Effector CD8-positive, alpha-beta T cell (primary cell): ENCODE results near the gene TM9SF1.
A peak's percentile ranks its signal among the peaks of the same experiment; 100 is the strongest.

Experiments used
- DNase-seq: peaks from one replicate; lab custom pipeline; 2025; lab: John Stamatoyannopoulos, UW

The TM9SF1 gene

DNA sequence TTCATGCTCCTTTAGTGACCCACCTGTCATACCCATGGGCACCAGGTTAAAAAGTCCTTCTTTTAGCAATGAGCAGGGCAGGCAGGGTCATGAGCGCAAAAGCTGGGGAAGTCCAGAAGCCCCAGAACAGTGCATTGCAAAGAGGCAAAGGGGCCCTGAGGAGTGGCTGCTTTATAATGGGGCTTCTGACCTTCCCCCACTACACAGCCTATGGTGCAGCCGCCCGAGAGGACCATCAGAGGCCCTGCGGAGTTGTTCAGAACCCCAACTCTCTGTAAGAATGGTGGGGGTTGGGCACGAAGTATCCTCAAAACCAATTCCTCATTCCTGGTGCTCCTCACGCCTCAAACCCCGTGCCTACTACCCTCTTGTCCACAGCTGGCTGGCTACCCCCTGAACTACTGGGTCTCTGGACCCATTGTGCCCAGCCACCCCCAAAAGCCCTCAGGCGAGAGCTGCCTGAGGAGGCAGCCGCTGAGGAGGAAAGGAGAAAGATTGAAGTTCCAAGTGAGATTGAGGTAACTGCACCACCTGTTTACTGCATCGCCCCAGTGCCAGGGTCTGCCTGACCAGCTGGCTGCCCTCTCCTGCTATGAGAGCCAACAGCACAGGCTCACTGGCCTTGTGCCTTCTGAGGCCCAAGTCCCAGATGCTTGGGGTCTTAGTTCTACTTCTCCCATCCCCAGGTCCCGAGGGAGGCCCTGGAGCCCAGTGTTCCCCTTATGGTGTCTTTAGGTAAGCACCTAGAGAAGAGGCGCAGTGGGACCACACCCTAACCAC, 16.7 kb downstream of the TM9SF1 start:
- DNase-seq: no peak

DNA sequence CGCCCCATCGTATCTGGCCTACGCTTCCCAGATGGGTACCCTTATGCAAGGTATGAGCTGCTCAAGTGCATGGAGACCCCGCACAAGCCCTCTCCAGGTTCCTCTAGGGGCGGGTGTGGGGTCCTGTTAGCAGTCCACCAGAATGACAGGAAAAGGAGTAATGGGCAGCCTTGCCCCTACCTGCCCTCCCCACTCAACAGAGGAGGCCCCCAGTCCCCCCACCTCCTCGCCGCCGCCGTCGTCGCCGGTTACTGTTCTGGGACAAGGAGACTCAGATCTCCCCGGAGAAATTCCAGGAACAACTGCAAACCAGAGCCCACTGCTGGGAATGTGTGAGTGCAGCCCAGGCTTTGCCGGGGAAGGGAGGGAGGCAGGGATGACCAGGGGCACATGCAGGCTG, 17.4 kb downstream of the TM9SF1 start:
- DNase-seq: no peak

GRCh38 chr14:24177041-24177825, 18.0 kb downstream of the TM9SF1 start:
- DNase-seq: no peak

- DNase-seq: no peak
Measured at GRCh38 chr14:24176599-24176998, 18.6 kb downstream of the TM9SF1 start.

DNA sequence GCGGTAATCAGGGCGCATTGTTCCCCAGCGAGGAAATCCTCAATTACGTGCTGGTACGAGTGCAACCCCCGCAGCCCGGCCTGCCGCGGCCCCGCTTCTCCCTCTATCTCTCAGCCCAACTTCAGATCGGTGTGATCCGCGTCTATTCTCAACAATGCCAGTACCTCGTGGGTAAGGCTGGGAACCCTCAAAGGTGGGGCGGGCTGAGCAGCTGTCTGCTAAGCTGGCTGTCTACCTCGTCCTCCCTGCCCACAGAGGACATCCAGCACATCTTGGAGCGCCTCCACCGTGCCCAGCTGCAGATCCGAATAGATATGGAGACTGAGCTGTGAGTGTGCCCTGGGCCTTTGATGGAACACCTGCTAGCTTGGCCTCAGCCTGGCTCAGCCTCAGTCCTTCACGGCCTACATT, 22.4 kb downstream of the TM9SF1 start:
- no peak for DNase-seq

DNA sequence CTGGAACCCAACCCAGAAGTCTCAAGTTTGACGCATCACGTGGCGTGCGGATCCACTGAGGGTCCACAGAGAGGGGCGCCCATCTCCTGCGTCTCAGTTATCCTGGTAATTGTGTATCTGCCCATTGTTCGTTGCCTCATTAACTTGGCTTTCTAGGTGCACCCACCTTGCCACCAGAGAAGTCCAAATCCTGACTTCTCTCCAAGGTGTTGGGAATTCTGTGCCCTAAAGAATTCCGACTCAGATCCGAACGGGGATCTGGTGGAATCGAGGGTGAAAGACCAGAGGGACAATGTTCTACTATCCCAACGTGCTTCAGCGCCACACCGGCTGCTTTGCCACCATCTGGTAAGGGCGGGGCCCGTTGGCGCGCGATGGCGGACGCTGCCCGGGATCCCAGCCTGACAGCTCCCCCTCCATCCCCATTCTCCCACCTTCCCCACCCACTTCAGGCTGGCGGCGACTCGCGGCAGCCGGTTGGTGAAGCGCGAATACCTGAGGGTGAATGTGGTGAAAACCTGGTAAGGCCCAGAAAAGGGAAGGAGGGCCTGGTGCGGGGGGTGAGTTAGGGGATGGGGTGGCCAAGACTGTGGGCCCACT, 22.9 kb downstream of the TM9SF1 start:
- DNase-seq: no peak

DNA sequence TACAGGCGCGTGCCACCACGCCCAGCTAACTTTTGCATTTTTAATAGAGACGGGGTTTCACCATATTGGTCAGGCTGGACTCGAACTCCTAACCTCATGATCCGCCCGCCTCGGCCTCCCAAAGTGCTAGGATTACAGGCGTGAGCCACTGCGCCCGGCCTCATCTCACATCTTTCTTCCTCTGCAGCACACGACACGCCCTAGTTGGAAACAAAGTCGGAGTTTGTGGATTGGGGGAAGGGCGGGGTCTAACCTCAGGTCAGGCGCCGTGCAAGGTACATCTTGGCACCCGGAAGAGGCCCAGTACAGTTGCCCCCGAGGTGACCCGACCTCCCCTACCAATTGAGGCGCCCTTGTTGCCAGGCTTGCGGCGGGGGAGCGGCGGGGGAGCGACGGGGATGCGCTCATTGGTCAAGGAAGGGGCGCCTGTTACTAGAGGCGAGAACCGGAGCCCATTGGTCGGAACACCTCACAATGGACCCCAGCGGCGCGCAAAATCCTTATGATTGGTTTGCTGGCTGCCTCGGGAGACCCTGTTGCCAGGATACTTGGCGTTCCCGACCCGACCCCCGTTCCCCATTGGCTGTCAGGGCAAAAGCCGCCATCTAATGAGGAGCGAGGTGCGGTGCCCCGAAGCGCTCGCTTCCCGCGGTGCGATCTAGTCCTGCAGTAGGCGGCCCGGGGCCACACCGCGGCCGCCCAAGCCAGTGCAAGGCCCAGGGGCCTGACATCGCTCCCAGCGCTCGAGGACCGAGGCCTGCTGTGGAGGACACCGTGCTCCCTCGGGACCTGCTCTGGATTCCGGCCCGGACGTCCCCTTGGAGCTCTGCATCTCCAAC, 23.6 kb downstream of the TM9SF1 start, which contains the start of gene REC8:
REC8 (plus strand) TSS at position 659 of the 839 bp plus-strand sequence. CDS start 473 bp downstream, outside the sequence.
- DNase-seq: peak; percentile 77

DNA sequence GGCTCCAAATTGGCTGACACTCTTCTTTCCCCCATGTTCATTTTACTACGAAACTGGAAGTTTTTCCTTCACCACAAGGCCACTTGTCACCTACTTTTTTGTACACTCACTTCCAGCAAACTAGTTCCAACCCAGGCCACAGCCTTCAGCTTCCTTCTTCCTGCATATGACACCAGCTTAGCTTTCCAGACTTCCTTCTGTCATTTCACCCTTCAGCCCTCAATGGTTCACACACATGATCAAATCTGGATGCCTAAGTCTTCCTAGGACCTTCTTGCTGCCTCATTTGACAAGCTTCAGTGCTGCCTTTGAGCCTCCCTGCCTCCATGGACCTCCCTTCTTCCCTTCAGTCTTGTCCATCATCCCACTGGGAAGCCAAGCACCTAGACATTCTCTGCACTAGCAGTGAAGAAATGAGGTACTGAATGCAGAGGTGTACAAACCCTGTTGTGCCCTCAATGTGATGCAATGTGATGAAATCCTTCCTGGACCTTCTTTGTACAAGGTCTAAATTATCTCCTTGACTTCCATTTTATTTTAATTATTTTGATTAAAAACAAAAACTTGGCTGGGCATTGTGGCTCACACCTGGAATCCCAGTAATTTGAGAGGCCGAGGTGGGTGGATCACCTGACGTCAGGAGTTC, 27.6 kb downstream of the TM9SF1 start:
- no peak for DNase-seq

DNA sequence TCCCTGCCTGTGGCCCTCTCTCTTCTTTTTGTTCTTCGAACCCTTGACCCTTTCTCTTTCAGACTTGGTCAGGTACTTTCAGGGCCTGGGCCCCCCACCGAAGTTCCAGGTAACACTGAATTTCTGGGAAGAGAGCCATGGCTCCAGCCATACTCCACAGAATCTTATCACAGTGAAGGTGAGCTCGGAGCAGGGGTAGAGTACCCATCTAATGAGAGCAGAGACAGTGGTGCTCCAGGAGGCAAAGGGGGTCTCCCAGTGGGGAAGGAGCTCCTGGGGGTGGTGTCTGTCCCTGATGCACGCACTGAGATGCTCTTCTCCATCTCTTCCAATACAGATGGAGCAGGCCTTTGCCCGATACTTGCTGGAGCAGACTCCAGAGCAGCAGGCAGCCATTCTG, 29.5 kb downstream of the TM9SF1 start:
- no peak for DNase-seq

GRCh38 chr14:24164518-24164991, 30.7 kb downstream of the TM9SF1 start:
- no peak for DNase-seq

DNA sequence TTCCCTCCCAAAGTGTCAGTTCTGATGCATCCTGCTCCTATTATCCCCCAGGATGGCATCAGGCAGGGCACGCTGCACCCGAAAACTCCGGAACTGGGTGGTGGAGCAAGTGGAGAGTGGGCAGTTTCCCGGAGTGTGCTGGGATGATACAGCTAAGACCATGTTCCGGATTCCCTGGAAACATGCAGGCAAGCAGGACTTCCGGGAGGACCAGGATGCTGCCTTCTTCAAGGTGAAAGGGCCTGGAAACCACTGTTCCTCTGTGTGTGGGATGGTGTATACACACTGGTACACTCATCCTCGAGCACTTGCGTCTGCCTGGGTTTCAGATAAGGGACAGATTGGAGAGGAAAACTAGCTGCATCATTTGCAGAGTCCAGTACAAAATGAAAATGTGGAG, 33.1 kb downstream of the TM9SF1 start:
- DNase-seq: no peak

GRCh38 chr14:24160850-24161804, 34.1 kb downstream of the TM9SF1 start, which contains the start of gene IRF9:
TSS of gene IRF9 (plus strand) at chr14:24161265. CDS start at chr14:24162145, 880 bp downstream.
- DNase-seq: peak; percentile 97

DNA sequence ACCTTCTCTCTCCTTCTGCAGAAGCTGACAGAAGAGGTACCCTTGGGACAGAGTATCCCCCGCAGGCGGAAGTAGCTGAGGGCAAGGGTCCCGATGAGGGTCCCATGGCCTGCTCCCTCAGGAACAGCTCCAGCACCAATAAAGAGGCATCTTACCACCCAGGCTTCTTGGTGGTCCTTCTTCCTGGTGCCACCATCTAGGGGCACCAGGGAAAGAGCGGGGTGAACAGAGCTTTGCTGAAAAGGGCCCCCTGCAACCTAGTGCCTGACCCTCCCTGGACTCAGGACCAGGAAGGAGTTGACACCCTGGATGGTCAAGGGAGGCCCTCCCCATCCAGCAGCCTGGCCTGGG, 34.8 kb downstream of the TM9SF1 start:
- DNase-seq: no peak

DNA sequence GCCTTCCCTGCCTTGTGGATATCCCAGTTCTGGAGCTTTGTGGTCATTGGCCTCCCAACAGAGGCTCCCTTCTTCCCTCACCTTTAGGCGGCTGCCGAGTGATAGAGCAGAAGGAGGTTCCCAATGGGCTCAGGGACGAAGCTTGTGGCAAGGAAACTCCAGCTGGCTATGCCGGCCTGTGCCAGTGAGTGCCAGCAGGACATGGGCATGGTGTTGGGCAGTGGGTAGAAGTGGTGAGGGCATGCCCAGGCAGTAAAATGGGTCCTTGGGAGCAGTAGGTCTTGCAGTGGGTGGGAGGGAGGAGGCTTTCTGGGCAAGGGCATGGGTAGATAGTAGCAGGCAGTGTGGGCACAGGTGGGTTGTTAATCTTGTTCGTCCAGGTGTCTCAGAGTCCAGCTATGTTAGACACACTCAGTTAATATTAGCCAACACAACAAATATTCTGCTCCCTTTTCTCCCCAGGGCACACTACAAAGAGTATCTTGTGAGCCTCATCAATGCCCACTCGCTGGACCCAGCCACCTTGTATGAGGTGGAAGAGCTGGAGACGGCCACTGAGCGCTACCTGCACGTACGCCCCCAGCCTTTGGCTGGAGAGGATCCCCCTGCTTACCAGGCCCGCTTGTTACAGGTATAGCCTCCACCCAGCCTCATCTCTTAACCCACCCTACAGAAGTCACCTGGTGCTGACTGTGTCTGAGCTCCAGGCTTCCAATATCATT, 35.3 kb downstream of the TM9SF1 start:
- DNase-seq: no peak

DNA sequence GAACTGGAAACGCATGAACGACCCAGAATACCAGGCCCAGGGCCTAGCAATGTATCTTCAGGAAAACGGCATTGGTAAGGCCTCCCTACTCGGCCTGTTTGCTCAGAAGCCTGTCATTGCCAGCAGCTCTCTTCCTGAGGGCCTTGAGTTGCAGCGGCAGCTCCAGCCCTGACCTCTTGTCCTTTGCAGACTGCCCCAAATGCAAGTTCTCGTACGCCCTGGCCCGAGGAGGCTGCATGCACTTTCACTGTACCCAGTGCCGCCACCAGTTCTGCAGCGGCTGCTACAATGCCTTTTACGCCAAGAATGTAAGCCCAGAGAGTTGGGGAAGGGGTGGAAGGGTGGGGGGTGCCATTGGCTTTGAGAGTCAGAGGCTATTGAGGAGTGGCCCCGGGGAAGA, 37.9 kb downstream of the TM9SF1 start:
- no peak for DNase-seq

- no peak for DNase-seq
Measured at GRCh38 chr14:24156840-24157239, 38.4 kb downstream of the TM9SF1 start.

GRCh38 chr14:24155100-24155499, 40.1 kb downstream of the TM9SF1 start:
- DNase-seq: no peak

GRCh38 chr14:24151404-24152080, 43.7 kb downstream of the TM9SF1 start:
- no peak for DNase-seq

- no peak for DNase-seq
Measured at GRCh38 chr14:24150993-24151392, 44.2 kb downstream of the TM9SF1 start.
